ENCODE data around the gene FAM83F.

The FAM83F gene

DNA sequence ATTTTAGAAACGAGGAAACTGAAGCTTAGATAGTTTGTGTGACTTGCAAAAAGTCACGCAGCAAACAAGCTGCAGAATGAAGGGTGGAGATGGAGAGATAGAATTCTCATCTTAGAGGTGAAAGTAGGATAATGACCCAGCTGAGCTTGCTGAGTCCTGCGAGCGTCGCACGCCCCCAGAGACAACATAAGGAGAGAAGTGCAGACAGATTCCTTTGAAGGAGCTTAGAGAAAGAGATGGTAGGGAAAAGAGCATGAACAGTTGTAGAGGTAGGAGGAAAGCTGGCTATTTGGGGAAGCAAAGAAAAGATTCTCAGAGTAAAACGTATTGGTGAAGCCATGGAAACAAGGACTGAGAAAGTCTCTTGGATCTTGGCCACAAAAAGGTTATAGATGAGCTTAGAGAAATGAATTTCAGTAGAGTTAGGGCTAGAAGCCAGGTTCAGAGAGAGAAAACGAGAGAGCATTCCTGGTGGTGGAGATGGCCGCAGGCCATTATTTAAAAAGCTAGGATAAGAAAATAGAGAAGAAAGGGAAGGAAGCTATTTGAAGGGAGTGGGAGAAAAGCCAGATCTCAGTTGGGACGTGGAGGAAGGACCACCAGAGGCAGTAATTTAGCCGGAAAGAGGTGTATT, 44.8 kb downstream of the FAM83F start:
- no peak for DNase-seq

DNA sequence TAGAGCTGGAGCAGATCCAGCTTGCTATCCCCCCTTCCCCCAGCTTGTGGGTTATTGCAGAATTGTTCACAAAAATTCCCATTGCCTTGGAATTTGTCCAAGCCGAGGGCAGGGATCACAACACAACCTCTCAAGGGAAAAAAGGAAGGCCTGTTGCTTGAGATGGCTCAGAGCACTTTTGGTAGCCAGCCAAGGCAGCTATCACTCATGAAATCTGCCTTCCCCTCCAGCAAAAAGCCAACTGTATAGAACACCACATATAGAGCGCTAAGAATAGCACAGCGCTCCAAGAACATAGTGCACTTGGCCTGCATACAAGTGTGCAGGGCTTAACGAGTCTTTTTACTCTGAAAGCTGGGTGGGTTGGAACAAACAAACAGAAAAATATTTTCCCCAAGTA, 46.2 kb downstream of the FAM83F start:
- DNase-seq = no peak

DNA sequence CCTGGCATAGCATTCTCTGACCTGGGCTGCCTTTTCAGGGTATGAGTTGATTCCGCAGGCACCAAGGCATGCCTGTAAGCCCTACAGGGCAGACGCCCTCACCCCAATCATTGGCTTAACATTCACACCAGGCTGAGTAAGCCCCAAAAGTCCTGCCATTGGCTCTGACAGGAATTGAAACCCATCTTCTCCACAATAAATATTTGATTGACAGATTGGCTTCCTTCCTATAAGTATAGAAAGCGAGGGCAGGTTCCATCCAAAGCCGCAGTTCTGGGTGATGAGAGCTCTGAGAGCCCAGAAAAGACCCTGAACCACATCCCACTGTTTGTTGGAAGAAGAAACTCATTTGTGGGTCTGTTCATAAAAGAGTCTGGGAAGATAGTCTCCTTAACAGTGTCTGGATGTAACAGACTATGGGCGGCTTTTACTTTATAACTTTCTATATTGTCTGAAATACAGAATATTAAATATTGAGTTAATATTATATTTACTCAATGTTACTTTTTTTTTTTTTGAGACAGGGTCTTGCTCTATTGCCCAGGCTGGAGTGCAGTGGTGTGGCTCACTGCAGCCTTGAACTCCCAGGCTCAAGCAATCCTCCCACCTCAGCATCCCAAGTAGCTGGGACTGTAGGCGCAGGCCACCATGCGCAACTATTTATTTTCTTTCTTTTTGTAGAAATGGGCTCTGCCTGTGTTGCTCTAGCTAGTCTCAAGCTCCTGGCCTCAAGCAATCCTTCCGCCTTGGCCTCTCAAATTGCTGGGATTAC, 46.8 kb downstream of the FAM83F start:
- DNase-seq = no peak

DNA sequence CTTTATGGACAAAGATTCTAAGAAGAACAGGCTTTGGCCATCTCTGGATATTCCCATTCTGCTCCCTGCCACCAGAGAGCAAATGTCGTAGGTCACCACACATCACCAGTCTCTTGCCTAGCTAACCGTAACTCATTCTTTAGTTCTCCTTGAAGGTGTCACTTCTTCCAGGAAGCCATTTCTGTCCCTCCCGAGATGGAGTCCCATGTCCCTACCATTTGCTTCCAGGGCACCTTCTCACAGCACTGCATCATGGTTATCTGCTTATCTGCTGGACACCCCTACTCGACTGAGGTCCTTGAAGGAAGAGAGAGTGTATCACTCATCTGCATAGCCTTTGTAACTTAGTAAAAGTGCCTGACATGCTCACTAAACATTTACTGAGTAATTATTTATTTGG, 47.6 kb downstream of the FAM83F start:
- no peak for DNase-seq

DNA sequence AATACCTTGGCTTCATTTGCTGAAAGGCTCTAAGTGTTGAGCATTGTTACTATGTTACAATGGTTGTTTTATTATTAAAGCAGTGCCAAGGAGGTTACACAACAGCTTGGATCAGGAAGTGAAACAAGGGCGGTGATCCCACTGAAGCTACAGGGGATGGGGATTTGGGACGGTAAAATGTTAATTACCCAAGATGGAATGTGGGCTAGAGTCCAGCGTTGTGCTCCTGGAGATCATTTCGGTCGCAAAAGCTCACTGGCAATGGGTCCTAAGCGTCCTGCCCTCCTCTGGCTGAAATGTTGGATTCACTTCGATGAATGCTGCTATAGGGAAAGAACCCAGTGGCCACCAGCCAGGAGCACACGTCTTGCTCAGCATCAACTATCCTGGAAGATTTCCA, 48.3 kb downstream of the FAM83F start:
- no peak for DNase-seq

DNA sequence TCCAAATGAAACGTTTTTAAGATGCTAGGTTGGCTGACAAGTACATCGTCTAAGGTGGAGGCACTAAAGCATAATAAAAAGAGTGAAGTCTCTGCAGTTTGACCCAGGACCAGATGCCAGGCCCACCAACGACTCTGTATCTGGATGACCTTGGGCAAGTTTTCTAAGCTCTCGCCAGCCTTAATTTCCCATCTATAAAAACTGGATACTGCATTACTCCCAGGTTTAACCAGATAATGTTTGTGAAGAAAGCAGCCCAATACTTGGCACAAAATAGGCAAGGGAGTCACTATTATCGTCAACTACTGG, 49.0 kb downstream of the FAM83F start:
- DNase-seq = no peak

DNA sequence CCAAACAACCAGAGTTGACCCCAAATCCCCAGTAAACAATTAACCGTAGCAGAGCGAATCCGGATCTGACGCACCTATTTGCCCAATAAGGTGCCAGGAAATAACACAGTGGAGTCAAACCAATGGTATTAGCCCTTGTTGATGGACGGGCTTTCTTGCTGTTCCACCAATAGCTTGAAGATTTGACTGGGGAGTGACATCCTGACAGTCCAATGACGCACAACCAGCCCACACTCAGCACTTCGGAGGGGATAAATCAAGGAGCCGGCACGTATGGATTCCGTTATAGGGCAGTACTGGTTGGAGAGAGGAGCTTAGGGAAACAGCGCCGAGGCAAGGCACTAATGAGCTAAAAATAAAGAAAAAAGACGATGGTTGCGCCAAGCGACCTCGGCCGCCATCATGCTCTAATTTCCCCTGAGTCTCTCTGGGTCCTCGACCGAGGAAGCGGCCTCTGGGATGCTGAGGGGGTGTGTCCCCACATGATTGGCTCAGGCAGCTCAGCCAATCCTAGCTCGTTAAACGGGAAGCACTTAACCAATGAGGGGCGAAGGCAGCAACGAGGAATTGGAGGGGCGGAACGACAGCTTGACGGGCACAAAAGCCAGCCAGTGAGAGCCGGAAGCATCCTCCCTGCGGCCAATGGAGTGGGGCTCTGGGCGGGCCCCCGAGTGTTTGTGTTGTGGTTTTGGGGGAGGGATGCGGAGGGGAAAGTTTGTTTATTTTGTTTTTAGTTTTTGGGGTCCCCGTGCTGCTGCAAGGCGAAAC, 49.5 kb downstream of the FAM83F start:
- DNase-seq = peak; percentile 98 to 99

DNA sequence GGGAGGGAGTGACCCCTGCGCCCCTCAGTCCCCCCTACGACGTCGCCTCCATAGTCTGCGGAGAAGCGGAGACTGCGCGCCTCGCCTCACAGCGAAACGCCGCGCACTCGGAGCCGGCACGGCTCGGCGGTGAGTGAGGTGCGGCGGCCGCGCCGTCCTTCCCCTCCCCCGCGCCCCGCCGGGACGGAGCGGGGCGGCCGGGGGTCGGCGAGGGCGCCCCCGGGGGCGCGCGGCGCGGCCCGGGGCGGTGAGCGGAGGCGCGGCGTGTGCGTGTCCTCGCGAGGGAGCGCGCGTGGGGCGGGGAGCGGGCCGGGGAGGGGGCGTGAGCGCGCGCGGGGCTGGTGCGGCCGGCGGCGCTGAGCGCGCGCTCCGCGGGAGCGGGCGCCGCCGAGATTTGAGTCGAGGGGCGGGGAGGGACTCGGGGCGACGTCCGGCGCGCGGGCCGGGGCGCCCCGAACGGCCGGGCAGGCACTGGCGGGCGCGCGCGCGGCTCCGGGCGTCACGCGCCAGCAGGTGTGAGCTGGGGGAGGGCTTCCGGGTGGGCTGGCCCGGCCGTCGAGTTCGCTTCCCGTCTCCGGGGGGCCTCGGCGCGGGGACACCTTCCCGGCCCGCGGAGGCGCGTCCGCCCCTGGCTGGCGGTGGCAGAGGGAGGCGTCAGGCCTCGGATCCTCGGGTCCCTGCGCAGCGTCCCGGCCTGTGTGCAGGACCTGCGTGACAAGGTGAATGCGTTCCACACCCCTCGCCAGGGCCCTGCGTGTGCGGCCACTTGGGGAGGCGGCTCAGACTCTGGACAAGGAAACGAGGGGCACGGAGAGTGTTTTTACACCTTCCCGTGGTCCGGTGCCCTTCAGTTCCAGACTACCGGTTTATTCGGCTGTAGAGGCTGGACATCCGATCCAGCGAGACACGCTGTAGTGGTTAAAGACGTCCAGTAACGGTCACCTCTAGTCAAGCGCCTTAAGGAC, 50.4 kb downstream of the FAM83F start:
- peak; percentile 69 to 74 for DNase-seq

DNA sequence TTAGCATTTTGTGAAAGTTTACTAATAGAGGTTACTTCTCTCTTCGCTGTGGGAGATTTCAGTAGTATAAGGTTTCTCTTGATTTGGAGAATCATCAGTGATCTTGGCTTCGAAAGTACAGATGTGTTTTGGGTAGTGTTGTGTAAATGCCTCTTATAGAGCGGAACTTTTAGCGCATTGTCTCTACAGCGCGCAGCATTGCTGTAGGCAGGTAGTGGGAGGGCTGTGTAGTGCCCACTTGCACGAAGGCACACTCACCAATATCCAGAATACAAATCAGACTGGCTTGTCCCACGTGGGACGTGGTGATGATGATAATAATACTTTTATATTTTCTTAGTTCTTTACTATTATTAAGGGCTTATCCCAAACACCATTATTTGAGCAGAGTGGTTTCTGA, 51.4 kb downstream of the FAM83F start:
- DNase-seq = peak in 1 of 2 experiments; percentile 24

DNA sequence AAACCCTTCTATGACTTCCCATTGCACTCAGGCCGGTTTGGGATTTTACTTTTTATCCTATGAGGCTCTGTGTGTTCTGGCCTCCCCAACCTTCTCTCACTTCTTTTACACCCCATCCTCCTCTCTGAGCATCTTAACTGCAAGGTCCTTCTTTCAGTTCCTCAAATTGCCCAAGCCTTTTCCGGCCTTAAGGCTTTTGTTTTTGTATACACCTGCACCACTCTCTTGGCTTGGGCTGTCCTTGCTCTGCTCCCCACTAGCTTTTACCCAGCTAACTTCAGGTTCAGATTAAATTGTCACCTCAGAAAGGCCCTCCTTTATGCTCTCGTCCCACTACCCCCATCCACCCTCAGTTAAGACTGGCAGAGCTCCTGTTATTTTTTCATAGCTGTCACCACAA, 55.5 kb downstream of the FAM83F start:
- no peak for DNase-seq

DNA sequence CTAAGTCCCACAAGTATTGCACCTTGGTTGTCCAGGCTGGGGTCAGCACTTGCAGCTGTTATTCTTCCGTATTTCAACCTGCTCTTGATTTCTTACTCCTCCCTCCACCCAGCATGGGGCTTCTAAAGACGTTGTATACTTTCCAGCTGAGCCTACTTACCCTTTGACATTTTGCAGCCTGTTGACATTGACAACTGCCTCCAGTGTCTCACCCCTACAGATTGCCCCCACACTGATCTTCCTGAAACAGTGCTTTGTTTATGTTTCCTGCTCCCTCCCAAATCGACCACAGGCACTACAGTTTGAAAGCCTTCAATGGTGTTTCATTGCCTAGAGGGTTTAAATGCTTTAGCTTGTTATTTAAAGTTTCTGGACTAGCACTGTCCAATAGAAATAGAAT, 56.6 kb downstream of the FAM83F start:
- DNase-seq = no peak

DNA sequence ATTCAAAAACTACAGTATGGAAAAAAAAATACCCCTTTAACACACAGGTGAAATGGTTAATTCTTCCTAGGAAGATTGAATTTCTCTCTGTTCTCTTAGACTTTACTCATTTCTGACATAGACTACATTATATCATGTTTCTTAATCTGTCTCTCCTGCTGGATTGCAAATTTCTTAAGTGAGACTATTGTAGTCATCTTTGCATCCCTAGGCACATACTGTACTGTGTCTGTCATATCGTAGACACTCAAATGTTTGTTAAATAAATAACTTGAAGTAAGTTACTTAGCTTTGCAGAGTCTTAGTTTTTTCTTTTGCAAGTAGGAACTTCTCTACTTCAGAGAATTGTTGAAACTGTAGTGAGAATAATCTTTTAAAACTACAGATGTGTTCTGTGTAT, 58.7 kb downstream of the FAM83F start:
- no peak for DNase-seq

DNA sequence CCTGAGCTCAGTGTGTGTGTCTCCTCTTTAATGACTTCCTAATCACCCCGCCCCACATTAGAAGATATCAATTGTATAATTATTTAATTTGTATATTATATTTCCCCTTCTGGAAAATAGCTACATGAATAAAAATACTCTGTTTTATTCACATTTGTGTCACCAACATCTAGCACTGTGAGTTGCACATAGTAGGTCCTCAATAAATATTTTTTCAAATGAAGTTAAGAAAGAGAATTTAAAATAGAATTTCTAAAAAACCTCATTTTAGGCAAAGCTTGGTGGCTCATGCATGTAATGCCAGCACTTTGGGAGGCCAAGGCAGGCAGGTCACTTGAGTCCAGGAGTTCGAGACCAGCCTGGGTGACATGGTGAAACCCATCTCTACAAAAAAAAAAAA, 59.7 kb downstream of the FAM83F start:
- no peak for DNase-seq

DNA sequence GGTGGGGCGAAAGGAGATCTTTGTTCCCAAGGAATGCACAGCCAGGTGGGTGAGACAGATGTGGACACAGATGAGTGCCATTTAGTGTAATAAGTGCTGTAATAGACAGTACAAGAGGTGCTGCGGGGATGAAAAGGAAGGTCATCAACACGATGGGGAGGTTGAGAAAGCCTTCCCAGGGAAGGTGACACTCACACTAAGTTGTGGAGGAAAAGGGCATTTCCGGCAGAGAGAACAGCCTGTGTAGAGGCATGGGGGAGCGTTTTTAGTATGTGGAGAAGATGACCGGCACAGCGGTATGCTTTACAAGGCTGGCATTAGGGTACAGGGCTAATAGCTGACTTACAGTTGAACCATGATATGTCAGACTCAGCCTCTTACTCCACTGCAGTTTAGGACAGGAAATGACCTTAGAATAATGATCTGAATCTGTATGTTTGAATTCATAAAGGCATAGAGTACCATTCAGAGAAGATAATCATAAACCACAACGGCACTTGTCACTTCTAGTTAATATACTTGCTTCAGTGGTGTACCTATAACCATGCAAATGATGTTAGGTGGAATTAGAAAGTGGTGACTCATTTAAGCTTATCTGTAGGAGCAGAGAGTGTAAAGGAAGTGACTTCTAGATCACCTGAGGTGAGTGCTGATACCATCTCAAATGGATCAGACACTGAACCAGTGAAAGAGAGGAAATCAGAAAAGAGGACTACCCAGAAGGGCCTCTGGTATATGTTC, 60.6 kb downstream of the FAM83F start:
- DNase-seq = peak in 1 of 2 experiments; percentile 23

DNA sequence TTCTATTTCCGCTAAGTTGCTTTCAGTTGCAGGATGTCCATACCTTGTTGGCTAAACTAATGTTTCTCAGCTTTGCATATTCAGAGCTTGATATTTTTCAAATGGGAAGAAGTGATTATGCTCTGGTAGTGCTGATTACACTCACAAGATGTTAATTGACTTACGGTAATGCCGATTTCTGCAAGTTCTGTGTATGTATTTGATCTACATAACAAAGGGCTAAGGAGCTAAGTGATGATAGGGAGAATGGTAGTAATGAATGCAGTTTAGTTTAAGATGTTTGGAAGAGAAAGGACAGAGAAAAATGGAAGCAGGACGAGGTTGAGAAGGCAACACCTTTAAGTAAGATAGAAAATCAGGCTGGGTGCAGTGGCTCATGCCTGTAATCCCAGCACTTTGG, 61.4 kb downstream of the FAM83F start:
- DNase-seq = no peak

DNA sequence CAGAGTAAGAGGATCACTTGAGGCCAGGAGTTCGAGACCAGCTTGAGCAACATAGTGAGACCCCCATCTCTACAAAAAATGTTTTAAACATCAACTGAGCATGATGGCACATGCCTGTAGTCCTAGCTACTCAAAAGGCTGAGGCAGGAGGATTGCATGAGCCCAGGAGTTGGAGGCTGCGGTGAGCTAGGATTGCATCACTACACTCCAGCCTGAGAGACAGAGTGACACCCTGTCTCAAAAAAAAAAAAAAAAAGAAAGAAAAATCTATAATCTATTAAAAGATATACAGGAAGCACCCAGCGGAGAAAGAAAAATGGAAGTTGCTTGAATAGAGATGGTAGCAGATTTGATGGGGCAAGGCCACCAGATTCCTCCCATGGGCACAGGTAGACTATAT, 61.8 kb downstream of the FAM83F start:
- DNase-seq = no peak

DNA sequence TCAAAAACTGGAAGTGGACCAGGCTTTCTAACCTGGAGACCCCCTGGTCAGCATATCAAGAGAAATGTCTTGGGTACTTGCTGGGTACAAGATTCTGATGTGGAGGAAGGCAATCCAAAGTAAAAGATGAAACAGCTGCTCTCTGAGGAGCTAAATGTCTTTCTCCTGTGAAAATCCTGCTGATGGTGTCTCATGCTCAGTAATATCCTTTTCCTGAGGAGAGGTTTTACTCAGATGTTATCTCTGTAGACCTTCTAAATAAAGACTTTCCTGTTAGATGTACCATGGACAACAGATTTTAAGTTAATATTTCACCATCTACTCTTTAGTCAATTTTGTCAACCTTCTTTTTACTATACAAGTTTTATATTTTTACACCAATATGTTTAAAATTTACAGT, 62.9 kb downstream of the FAM83F start:
- no peak for DNase-seq

DNA sequence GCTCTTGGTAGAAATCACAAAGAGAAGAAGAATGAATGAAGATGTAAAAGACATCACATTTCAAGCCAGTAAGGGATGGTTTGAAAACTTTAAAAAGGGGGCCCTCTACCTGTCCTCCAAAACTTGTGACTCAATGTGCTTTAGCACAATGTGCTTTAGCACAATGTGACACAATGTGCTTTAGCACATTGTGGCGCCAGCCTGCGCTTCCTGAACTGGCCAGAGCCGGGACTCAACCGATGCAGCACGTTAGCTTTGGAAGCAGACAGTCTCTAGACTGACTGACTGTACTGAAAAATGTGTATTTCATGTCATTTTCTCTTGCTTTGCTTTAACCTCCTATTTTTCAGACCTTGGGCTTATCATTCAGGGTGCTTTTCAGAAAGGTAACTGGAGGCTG, 63.5 kb downstream of the FAM83F start:
- DNase-seq = peak; percentile 40 to 55

DNA sequence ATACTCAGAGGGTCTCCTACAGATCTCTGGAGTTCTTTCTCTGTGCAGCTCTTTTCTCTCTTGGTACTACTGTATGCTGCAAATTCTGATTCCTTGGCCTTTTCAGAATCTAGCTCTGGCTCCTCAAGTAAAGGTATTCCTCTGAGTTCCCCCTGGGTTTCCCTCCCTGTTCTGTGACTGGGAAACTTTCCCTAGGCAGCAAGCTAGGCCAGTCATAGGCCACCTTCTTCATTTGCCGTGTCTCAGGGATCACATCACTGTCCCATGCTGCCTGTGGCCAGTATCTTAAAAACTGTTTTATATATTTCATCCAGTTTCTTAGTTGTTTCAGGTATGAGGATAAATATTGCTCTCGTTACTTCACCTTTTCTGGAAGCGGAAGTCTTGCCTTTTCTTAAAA, 71.2 kb downstream of the FAM83F start:
- no peak for DNase-seq

DNA sequence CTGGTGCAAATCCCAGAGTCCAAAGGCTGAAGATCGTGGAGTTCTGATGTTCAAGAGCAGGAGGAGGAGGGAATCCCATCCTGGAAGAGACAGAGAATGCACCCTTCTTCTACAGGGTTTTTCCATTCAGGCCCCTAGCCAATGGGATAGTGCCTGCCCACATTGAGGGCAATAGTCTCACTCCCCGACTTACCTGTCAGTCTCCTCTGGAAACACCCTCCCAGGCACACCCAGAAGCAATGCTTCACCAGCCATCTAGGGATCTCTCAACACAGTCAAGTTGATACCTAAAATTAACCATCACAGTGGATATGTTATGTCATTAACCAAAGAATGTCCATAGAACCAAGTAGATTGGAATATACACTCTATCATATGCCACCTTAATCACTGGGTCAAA, 72.9 kb downstream of the FAM83F start:
- no peak for DNase-seq

DNA sequence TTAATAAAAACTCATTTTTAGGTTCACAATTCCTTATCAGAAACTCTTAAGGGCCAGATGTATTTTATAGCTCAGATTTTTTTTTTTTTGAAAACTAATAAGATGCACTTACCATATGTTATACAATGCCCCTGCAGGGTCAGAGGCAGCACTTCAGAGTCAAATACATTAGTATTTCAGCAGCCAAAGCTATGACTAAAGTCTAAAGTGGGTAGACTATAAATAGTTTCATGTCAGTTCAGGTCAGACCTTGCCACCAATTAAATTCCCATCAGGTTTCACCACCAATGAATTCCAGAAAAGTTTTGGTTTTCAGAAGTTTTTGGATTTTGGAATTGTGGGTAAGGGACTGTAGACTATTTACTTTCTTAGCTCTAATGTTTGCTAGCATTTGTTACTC, 75.9 kb downstream of the FAM83F start:
- no peak for DNase-seq

DNA sequence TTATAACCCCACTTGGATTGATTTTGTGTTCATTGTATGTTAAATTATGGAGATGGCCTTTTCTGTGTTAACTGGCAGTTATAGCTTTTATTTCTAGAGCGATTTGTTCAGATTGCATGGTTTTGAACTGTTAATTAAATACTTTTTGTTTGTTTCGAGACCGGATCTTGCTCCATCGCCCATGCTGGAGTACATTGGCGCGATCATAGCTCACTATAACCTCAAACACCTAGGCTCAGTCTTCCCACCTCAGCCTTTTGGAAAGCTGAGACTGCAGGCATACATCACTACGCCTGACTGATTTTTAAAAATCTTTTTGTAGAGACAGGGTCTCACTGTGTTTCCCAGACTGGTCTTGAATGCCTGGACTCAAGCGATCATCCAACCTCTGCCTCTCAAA, 77.0 kb downstream of the FAM83F start:
- DNase-seq = no peak

All from activated CD4-positive, alpha-beta T cell treated with anti-CD3 and anti-CD28 coated beads, Interleukin-2, amount 50 U/mL, for 48 hours (primary cell).